GM19372 (cell line): ENCODE data around the gene MTF2.
"Not testable (repeated sequence)": the region's sequence is repeated elsewhere in the genome, so short reads cannot be mapped to it uniquely, and the experiment has no call there.

Experiments
- ATAC-seq: cut with Tn5 transposase; IDR thresholded peaks from one replicate; pipeline ENCODE4 v1.9.1; 2021; ENCODE audit warnings: mild to moderate bottlenecking, low read depth, moderate library complexity; ENCODE audit not compliant: unreplicated experiment

MTF2 gene

DNA sequence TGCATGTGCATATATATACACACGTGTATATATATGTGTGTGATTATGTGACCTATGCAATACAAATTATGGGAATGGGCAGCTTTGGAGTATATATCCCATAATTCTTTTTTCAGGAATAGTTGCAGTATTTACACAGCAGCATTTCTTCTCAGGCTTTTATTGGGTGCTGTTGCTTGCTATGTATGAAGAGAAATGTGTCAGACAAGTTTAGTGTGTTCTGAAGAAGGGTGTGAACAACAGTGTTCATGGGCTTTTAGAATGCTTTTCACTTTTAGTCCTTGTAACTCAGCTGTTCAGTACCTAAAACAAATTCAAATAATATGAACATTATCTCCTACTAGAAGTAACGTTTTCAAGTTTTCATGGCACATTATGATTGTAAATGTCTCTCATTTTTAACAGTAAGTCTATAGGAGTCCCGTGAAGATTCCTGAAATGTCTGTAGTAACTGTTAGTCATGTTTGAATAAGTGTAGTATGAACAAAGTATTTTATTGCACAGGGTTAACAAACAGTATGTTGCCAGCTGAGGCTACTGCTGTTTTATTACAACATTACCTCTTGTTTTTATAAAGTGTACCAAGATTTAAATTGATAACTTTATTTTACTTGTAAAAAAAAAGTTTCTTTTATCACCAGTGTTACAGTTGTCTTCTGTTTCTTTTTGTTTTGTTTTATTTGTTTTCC, 58.7 kb downstream of the MTF2 start:
- no peak for ATAC-seq

DNA sequence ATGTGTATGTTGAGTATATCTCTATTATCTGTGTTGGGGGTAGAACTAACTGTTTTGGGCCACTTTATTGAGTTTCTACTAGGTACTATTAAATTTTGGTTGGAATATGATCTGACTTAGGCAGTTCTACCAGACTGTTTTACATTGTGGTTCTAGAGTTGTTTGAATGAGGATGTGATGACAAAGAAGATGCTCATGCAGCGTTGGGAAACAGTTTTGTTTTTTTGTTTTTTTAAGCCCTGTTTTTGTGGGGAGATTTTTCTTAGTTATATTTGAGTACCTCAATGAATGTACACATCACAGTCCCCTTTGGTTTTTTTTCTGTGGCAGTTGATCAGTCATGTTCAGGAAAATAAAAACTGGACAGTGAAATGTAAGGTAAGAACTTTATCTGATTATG, 61.0 kb downstream of the MTF2 start:
- no peak for ATAC-seq

DNA sequence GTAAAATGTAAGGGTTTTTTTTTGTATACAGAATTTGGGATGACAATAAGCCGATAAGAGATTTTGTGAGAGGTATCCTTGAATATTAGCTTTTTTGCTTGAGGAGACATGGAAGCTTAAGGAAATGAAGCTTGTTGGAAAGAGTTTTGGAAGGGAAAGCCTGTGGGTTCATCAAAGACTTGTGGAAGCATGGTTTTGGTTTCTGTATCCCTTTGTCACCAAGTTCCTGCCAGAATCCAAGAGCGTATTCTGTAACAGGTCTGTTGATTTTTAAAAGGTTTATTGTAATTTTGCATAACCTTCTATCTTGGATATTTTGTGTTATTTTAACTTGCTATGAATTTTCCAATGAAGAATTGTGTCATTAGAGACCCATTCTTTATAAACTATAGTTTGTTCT, 63.1 kb downstream of the MTF2 start:
- ATAC-seq, result no peak

DNA sequence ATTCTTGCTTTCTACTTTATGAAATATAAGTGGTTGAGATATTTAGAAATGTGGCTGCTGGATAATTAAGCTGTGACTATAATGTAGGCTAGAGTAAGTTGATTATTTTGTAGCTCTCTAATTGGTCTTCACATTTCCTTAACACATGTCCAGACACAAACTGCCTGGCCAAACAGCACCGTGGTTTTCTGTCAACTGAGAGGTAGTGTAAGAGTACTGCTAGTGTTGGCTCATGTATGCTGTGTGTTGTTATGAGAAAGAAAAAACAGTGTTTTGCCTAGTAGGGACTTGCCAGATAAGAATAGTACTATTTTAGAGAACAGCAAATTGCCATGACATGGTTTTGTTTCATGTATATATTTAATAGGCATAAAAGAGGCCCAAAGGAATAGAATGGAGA, 64.1 kb downstream of the MTF2 start:
- no peak for ATAC-seq

DNA sequence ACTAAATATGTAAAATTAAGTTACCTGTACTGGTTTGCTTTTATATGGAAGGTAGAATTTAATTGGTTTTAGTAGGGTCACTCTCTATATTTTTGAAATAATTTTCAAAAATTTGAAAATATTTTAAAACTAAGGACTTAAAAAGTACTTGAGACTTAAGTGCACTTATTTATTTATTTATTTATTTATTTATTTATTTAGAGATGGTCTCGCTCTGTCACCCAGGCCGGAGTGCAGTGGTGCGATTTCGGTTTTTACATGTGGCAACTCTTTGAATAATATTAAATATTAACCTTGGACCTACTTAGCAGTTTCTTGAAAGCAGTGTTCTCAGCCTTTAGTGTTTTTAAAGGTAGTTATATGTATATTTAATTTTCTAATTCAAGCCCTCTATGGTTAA, 64.7 kb downstream of the MTF2 start:
- ATAC-seq, result no peak

DNA sequence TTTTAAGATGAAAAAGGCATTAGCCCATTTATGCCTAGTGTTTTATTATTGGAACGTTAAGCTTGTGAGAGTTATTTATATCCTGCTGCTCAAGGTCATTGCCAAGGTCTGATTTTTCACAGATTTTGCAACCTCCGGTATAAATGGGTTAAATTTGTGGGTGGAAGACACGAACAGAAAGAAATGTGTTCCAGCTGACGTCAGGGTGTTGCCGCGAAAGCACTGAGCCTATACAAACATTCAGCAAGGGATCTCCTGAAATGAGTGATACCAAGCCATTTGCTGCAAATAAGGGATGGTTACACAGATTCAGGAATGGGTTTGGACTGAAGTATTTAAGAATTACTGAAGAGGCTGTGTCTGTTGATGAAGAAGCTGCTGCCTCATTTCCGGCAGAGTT, 68.9 kb downstream of the MTF2 start:
- ATAC-seq, result no peak

DNA sequence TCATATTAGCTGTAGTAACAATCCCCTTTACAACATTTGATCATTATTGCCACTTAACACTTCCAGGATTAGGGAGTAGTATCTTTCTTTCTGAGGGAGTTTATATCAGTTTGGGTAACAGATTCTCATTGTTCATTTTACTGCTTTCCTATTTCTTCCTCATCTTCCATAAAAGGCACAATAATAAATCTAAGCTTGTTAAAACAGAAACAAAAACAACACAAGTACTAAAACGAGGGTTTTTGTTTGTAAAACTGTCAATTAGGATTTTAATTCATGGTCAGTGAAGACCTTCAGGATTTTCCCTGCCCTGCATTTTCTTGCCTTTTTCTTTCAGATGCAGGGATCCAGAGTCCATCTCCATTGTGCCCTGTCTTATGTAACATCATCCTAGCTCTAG, 71.6 kb downstream of the MTF2 start:
- no peak for ATAC-seq

DNA sequence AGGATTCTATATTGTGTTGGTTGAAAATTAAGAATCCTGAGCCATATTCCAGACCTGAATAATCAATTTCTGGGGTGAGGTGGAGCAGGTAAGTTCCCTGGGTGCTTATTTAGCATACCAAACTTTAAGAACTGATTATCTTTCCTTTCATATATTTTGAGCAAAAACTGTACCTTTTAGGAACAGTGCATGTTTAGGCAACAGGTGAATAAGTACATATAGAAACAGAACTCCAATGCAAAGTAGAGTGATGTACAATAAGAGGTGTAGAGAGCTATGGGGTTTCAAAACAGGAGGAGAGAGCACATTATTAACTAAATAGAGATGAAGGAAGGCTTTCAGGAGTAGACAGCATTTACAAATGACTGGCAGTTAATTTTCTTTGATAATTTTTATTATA, 72.4 kb downstream of the MTF2 start:
- no peak for ATAC-seq

DNA sequence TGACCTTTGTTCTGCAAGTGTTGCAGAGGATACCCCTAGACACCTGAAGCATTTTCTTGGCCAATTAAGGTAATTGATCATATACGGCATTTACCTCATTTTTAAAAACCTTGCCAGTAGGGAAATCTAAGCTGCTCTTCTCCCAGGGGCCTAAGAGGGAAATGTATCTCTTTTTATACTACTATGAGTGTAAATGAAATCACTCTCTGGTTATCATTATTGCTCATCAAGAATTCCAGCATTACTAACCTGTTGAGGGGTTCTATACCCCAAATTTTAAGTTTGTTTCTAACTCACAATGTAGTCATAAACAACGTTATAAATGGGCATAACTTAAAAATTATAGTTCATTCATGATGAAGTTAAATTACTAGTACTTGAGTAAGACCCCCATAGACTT, 73.8 kb downstream of the MTF2 start:
- no peak for ATAC-seq

DNA sequence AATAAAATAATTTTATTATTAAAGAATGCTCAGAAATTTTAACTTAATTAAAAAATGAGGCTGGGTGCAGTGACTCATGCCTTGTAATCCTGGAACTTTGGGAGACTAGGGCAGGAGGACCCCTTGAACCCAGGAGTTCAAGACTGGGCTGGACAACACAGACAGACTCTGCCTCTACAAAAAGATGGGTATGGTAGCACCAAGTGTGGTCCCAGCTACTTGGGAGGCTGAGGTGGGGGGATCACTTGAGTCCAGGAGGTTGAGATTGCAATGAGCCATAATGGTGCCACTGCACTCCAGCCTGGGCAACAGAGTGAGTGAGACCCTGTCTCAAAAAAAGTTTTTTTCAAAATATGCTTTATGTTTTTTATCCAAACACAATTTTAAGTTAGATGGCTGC, 75.8 kb downstream of the MTF2 start:
- no peak for ATAC-seq

DNA sequence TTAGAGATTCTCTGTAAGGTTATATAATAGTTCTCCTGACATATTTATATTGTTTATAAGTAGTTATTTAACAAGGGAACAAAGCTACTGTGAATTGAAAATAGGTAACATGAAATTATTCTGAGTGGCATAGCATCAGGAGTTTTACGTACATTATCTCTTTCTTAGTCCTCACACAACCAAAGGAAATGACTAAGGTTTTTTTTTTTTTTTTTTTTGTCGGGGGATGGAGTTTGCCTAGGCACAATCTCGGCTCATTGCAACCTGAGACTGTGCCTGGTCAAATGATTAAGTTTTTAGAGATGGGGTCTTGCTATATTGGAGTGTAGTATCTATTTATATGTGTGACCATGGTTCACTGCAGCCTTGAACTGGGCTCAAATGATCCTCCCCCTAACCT, 76.3 kb downstream of the MTF2 start:
- ATAC-seq, result no peak

DNA sequence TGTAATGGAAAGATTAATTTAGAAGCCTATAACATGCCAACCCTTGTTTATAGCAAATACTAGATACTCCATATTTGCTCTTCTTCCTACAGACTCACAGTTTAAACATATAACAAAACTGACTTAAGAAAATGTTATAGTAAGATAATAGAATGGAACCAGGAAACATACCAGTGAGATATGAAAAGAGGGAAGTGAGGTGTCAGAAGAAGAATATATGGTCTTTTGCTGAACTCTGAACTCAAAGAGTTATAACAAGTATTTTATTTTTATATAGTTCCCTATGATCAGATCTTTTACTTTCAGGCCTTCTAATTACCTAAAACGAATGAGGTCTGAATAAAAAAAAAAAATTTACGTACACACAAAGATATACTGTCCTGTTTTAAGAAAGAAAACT, 80.3 kb downstream of the MTF2 start:
- no peak for ATAC-seq

DNA sequence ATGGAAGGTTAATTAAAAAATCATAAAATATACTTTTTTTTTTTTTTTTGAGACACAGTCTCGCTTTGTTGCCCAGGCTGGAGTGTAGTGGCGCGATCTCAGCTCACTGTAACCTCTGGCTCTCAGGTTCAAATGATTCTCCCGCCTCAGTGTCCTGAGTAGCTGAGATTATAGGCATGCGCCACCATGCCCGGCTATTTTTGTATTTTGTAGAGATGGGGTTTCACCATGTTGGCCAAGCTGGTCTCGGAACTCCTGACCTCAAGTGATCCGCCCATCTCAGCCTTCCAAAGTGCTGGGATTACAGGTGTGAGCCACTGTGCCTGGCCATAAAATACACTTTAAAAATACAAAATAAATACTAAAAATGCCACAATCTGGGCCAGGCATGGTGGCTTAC, 84.2 kb downstream of the MTF2 start:
- not testable (repeated sequence) for ATAC-seq

DNA sequence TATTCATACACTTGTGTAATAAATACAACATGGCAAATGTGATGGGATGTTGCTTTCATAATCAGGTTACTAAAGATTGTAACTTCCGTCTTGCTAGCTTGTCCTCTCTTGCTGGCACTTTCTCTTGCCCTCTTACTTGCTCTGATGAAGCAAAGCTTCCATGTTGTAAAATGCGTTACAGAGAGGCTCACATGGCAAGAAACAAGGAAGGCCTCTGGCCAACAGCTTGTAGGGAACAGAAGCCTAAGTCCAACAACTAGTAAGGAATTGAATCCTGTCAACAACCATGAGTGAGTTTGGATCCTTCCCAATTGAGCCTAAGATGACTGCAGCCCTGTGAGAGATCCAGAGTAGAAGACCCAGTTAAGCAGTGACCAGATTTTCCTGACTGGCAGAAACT, 85.7 kb downstream of the MTF2 start:
- no peak for ATAC-seq

DNA sequence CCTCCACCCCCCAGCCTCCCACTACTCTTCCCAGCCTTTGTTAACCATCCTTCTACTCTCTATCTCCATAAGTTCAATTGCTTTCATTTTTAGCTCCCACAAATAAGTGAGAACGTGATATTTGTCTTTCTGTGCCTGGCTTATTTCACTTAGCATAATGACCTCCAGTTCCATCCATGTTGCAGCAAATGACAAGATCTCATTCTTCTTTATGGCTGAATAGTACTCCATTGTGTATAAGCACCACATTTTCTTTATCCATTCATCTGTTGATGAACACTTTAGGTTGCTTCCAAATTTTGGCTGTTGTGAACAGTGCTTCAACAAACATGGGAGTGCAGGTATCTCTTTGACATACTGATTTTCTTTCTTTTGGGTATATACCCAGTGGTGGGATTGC, 86.8 kb downstream of the MTF2 start:
- not testable (repeated sequence) for ATAC-seq

DNA sequence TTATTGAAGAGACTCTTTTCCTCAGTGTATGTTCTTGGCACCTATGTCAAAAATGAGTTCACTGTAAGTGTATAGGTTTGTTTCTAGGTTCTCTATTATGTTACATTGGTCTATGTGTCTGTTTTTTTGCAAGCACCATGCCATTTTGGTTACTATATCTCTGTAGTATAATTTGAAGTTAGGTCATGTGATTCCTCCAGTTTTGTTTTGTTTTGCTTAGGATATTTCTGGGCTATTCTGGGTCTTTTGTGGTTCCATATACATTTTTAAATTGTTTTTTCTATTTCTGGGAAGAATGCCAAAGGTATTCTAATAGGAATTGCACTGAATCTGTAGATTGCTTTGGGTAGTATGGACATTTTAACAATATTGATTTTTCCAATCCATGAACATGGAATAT, 87.9 kb downstream of the MTF2 start:
- ATAC-seq, result no peak

DNA sequence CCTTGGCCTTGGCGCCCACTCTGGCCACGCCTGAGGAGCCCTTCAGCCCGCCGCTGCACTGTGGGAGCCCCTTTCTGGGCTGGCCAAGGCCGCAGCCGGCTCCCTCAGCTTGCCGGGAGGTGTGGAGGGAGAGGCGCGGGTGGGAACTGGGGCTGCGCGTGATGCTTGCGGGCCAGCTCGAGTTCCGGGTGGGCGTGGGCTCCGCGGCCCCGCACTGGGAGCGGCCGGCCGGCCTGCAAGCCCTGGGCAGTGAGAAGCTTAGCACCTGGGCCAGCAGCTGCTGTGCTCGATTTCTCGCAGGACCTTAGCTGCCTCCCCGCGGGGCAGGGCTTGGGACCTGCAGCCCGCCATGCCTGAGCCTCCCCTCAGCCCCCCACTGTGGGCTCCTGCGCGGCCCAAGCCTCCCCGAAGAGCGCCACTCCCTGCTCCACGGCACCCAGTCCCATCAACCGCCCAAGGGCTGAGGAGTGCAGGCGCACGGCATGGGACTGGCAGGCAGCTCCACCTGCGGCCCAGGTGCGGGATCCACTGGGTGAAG, 91.1 kb downstream of the MTF2 start:
- not testable (repeated sequence) for ATAC-seq

DNA sequence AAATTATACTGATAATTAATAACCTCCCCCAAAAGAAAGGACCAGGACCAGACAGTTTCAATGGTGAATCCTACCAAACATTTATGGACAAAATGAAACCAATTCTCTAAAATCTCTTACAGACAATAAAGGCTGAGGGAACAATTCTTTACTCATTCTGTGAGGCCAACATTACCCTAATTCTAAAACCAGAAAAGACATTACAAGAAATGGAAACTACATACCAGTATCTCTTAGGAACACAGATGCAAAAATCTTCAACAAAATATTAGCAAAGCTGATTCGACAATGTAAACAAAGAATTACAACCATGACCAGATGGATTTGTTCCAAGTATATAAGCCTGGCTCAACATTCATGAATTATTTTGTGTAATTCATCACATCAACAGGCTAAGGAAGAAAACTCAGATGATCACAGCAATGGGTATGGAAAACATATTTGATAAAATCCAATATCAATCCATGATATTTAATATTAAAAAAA, 92.5 kb downstream of the MTF2 start:
- ATAC-seq, result no peak

DNA sequence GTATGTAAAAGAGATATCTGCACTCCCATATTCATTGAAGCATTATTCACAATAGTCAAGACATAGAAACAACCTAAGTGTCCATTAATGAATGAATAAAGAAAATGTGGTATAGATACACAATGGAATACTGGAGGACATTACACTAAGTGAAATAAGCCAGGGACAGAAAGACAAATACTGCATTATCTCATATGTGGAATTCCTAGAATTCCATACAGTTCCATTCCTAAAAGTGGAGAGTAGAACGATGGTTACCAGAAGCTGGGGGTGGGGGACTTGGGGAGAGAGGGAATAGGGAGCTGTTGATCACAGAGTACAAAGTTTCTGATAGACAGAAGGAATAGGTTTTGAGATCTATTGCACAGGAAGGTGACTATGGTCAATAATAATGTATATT, 93.7 kb downstream of the MTF2 start:
- no peak for ATAC-seq

DNA sequence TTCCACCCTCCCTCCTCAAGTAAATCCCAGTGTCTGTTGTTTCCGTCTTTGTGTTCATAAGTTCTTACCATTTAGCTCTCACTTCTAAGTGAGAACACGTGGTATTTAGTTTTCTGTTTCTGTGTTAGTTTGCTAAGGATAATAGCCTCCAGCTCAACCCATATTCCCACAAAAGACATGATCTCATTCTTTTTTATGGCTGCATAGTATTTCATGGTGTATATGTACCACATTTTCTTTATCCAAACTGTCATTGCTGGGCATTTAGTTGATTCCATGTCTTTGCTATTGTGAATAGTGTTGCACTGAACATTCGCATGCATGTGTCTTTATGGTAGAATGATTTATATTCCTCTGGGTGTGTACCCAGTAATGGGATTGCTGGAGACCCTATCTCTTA, 95.6 kb downstream of the MTF2 start:
- ATAC-seq, result not testable (repeated sequence)

DNA sequence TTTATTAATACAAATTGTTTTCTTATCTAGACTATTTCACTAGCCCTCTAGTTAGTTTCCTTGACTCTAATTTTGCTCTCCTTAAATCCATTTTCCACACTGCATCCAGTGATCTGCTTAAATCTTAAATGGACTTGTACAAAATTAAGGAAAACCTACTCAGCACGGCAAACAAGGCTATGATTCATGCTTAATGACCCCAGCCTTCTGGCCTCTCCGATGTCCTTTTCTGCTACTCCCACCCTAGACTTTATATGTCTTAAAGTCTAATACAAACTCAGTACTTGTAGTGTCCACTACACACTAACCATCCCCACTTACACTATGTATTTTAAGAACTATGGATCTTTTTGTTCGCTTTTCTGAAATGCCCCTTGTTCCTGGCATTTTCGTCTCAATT, 98.9 kb downstream of the MTF2 start:
- no peak for ATAC-seq

DNA sequence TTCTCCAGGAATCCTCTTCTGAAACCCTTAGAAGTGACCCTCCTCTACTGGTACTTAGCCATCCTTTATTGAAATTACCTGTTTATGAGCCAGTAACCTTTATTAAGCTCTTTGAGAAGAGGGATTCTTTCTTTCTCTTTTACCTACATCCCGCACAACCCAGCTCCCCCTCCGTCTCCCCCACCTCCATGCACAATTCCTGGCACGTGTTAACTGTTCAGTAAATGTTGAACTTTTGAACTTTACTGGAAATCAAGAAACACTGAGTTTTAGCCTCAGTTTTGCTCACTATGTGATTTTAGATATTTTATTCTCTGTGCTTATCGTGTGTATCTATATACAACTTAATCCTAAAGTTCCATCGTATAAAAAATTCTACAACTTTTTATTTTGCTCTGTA, 99.3 kb downstream of the MTF2 start:
- ATAC-seq, result no peak
